Transverse colon (tissue), 4 donors: ENCODE data around the gene PRKG1. TPM values are rescaled to one million over a fixed set of nuclear protein-coding genes. Genes with fewer than 3 reads are reported as not detected.

ENCODE experiments used
- DNase-seq: peaks from one replicate; pipeline ENCODE4 v3.0.0-alpha.2; 2019
- H3K27ac ChIP-seq, 4 donors: fragments of 200-600 bp; sonication (generic); 2 replicates each; pipeline ENCODE4 v1.5.1; 2016 to 2018; ENCODE audit warnings: inconsistent platforms in 4 of 4
- H3K27me3 ChIP-seq: fragments of 200-600 bp; sonication (generic); 2 replicates; pipeline ENCODE4 v1.5.1; 2017; ENCODE audit warnings: inconsistent platforms
- H3K36me3 ChIP-seq, 4 donors: fragments of 200-600 bp; sonication (generic); 2 replicates each; pipeline ENCODE4 v1.5.1; 2017 to 2019; ENCODE audit warnings: inconsistent platforms in 4 of 4
- H3K4me1 ChIP-seq, 4 donors: fragments of 200-600 bp; sonication (generic); 2 replicates each; pipeline ENCODE4 v1.5.1; 2017 to 2020; ENCODE audit warnings: inconsistent platforms in 4 of 4
- H3K4me3 ChIP-seq, 4 donors: fragments of 200-600 bp; sonication (generic); 1 replicate in 1 of 4; 2 replicates in 3 of 4; pipeline versions ENCODE4 v1.5.1 to v1.6.1; 2017 to 2019; ENCODE audit warnings: inconsistent platforms in 4 of 4
- H3K9me3 ChIP-seq, 2 donors: fragments of 200-600 bp; sonication (generic); 2 replicates each; pipeline ENCODE4 v1.5.1; 2017 to 2019; ENCODE audit warnings: inconsistent platforms in 2 of 2
- EP300 ChIP-seq: sonication (generic); formaldehyde crosslinking; IDR thresholded peaks from one replicate; pipeline ENCODE4 v1.6.1; 2017; ENCODE audit warnings: antibody characterized with exemption, low read depth
- POLR2A ChIP-seq: fragments of 450-650 bp; IDR thresholded peaks from one replicate; pipeline ENCODE4 v1.6.1; 2016; ENCODE audit warnings: antibody characterized with exemption, mild to moderate bottlenecking, moderate library complexity
- POLR2AphosphoS5 ChIP-seq, 3 donors: sonication (generic); formaldehyde crosslinking; IDR thresholded peaks; one replicate each; pipeline ENCODE4 v1.6.1; 2016; ENCODE audit warnings: antibody characterized with exemption in 3 of 3
- WGBS, 2 donors: methylation state at CpG; one replicate each; pipeline ENCODE4 v1.1.5; 2018; ENCODE audit warnings: low coverage in 1 of 2; 5-methylcytosine and 5-hydroxymethylcytosine counted together
- in situ Hi-C, 4 donors: fragments of 200-750 bp; cut with MboI; loops; one replicate each; pipeline versions ENCODE4 v1.15.0 to v1.15.1; 2017; ENCODE audit warnings: low sequenced_read_pairs in 3 of 4, low pct_ligation_motif_present in 1 of 4, low pct_unique_long_range_greater_than_20kb in 1 of 4
- intact Hi-C: fragments of 100-400 bp; cut with DNase I; formaldehyde crosslinking; loops from one replicate; pipeline ENCODE4 v1.15.1; 2023; ENCODE audit warnings: low total_unique reads
- total RNA-seq, 4 donors: library from RNA; depleted of rRNA; stranded (reverse); fragments of >200 nt; gene quantifications; one replicate each; pipeline ENCODE4 v1.1.0, GENCODE V29; 2016
- TF ChIP-seq, protein P1 (sequence below), 5 experiments: fragments of 200-600 bp in 3 of 5; fragments of 450-650 bp in 2 of 5; sonication (generic) in 3 of 5; IDR thresholded peaks; 1 replicate in 2 of 5; 2 replicates in 3 of 5; pipeline ENCODE4 v1.5.1; 2016 to 2017; ENCODE audit warnings: antibody characterized with exemption in 5 of 5, inconsistent platforms in 3 of 5, mild to moderate bottlenecking in 2 of 5, moderate library complexity in 1 of 5

The PRKG1 gene
- total RNA-seq, 4 donors from 2014 or later = 17.6 to 30.6 (median 26.9) TPM

GRCh38 chr10:51981731-51982130 lies 907.4 kb downstream of the PRKG1 start:
- H3K27ac ChIP-seq = no peak overlapping the region
- no peak for DNase-seq
- H3K4me1 ChIP-seq = no peaks in the 10 kb centered on the region
- 68 to 100% methylated on average over 1 of the region's 1 CpG for WGBS, 2 donors
- no peak for TF ChIP-seq POLR2AphosphoS5 (IDR thresholded peaks at IDR 0.05)
- TF ChIP-seq, protein P1, sequence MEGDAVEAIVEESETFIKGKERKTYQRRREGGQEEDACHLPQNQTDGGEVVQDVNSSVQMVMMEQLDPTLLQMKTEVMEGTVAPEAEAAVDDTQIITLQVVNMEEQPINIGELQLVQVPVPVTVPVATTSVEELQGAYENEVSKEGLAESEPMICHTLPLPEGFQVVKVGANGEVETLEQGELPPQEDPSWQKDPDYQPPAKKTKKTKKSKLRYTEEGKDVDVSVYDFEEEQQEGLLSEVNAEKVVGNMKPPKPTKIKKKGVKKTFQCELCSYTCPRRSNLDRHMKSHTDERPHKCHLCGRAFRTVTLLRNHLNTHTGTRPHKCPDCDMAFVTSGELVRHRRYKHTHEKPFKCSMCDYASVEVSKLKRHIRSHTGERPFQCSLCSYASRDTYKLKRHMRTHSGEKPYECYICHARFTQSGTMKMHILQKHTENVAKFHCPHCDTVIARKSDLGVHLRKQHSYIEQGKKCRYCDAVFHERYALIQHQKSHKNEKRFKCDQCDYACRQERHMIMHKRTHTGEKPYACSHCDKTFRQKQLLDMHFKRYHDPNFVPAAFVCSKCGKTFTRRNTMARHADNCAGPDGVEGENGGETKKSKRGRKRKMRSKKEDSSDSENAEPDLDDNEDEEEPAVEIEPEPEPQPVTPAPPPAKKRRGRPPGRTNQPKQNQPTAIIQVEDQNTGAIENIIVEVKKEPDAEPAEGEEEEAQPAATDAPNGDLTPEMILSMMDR (IDR thresholded peaks at IDR 0.05) = no peak
- TF ChIP-seq EP300 = no peak
- no peak for TF ChIP-seq POLR2A
- in situ Hi-C loops = no loop called here
- no peaks in the 10 kb centered on the region for H3K9me3 ChIP-seq
- H3K4me3 ChIP-seq = no peak overlapping the region
- intact Hi-C loops = no loop called here
- H3K27me3 ChIP-seq = no peaks in the 10 kb centered on the region
- H3K36me3 ChIP-seq = no peaks in the 10 kb centered on the region

DNA sequence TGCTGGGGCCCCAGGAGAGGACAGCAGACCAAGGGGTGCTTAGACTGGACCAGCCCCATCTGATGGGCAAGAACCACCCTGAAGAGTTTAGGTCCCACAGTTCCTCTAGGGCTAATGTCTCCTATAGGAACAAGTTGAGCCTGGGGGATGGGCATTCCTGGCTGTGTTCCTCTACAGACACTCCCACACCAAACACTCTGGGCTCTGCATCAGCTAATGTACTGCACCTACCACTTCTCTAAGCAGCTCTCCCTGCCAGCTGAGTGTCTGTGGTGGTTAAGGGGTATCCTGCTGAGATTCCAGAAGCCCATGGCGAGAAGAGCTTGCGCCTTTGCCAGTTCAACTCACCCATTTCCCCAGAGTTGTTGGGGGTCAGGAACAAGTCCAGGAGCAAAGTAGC lies 909.2 kb downstream of the PRKG1 start:
- Histone ChIP-seq H3K4me1 (no peaks in the 10 kb centered on the region), H3K27me3 (no peaks in the 10 kb centered on the region), H3K9me3 (no peaks in the 10 kb centered on the region), H3K36me3 (no peaks in the 10 kb centered on the region), H3K4me3 (no peak overlapping the region), H3K27ac (no peak overlapping the region)
- TF ChIP-seq POLR2A (no peak), EP300 (no peak), POLR2AphosphoS5 (IDR thresholded peaks at IDR 0.05) (no peak)
- TF ChIP-seq, protein P1 (IDR thresholded peaks at IDR 0.05) = no peak
- in situ Hi-C loops (no loop called here), intact Hi-C loops (no loop called here)
- no peak for DNase-seq
- WGBS, 2 donors = 100% methylated on average over 2 of the region's 2 CpGs; no CpG with 5 or more reads in 1 of the 2 donors

- intact Hi-C loops (no loop called here), in situ Hi-C loops (no loop called here)
- no peak for DNase-seq
- TF ChIP-seq EP300 = no peak
- TF ChIP-seq, protein P1 (IDR thresholded peaks at IDR 0.05) = no peak
- no peak for TF ChIP-seq POLR2AphosphoS5 (IDR thresholded peaks at IDR 0.05)
- no peak for TF ChIP-seq POLR2A
- Histone ChIP-seq H3K4me3 (no peak overlapping the region), H3K4me1 (no peaks in the 10 kb centered on the region), H3K9me3 (no peaks in the 10 kb centered on the region), H3K27ac (no peak overlapping the region), H3K27me3 (no peaks in the 10 kb centered on the region), H3K36me3 (no peaks in the 10 kb centered on the region)
These were observed 911.0 kb downstream of the PRKG1 start for GRCh38 chr10:51985336-51985735.

GRCh38 chr10:51986516-51986915 lies 912.2 kb downstream of the PRKG1 start:
- H3K36me3 ChIP-seq = no peaks in the 10 kb centered on the region
- no peaks in the 10 kb centered on the region for H3K4me1 ChIP-seq
- no peak overlapping the region for H3K4me3 ChIP-seq
- TF ChIP-seq POLR2A = no peak
- TF ChIP-seq EP300 = no peak
- TF ChIP-seq POLR2AphosphoS5 (IDR thresholded peaks at IDR 0.05) = no peak
- TF ChIP-seq, protein P1 (IDR thresholded peaks at IDR 0.05) = no peak
- no peaks in the 10 kb centered on the region for H3K9me3 ChIP-seq
- in situ Hi-C loops (no loop called here), intact Hi-C loops (no loop called here)
- H3K27ac ChIP-seq = no peak overlapping the region
- 42 to 46% methylated on average over 2 of the region's 2 CpGs for WGBS, 2 donors
- no peaks in the 10 kb centered on the region for H3K27me3 ChIP-seq
- no peak for DNase-seq
